HCT116 (cell line): ENCODE measurements around the gene LRRC32. TPM values are rescaled to one million over a fixed set of nuclear protein-coding genes. Genes with fewer than 3 reads are reported as not detected.

Experiments used
- ATAC-seq: fragments of 200-7000 bp; cut with Tn5 transposase; 2 replicates; pipeline ENCODE4 v1.9.1; 2020; ENCODE audit warnings: mild to moderate bottlenecking, moderate library complexity
- BruUV-seq: library from RNA; stranded (reverse); fragments of 400-500 nt; replicated peaks from 2 replicates; lab custom pipeline; 2021; lab: Mats Ljungman, UMichigan
- CTCF ChIA-PET: fragments of 300-600 bp; sonication (Branson Sonifier 250); formaldehyde crosslinking; loops from one replicate; lab custom pipeline; 2021; ENCODE audit warnings: antibody characterized with exemption; lab: Charles Lee
- POLR2A ChIA-PET: fragments of 300-600, 350-600 bp; sonication (Branson Sonifier 250); formaldehyde crosslinking; loops from one replicate; lab custom pipeline; 2021; ENCODE audit warnings: antibody characterized with exemption; lab: Charles Lee
- RAD21 ChIA-PET, 2 experiments: fragments of 300-600 bp; sonication (Branson Sonifier 250); formaldehyde crosslinking; loops; one replicate each; lab custom pipeline; 2023; ENCODE audit warnings: low total read pairs in 2 of 2; ENCODE audit not compliant: uncharacterized antibody in 2 of 2, unreplicated experiment in 2 of 2, low non-redundant PET in 1 of 2; lab: Charles Lee
- DNase-seq: peaks from one replicate; pipeline ENCODE4 v3.0.0-alpha.2; 2010; ENCODE audit warnings: low read depth, low spot score
- H2AFZ ChIP-seq: fragments of 200-600 bp; shearing (Covaris generic), sonication (generic); 2 replicates; pipeline ENCODE4 v1.6.1; 2017; ENCODE audit warnings: low read depth, mixed run types, mixed read lengths, antibody characterized with exemption, low read length; ENCODE audit not compliant: poor library complexity, severe bottlenecking
- H3K27ac ChIP-seq: 2 replicates; pipeline ENCODE4 v1.5.1; 2012; ENCODE audit warnings: low read depth, low read length
- H3K27me3 ChIP-seq: fragments of 200-600 bp; sonication (generic); 2 replicates; pipeline ENCODE4 v1.6.1; 2016; ENCODE audit warnings: mixed run types, low read length, mixed read lengths; ENCODE audit not compliant: insufficient read depth
- H3K36me3 ChIP-seq, 2 experiments: fragments of 200-500 bp in 1 of 2; fragments of 200-600 bp in 1 of 2; sonication (Bioruptor generic) in 1 of 2; sonication (generic) in 1 of 2; 2 replicates each; pipeline versions ENCODE4 v1.5.1 to v1.6.1; 2014 to 2016; ENCODE audit warnings: low read length in 2 of 2, inconsistent platforms in 1 of 2, mixed read lengths in 1 of 2, mixed run types in 1 of 2; ENCODE audit not compliant: insufficient read depth in 2 of 2, control insufficient read depth in 1 of 2
- H3K4me1 ChIP-seq, 2 experiments: fragments of 200-600 bp in 1 of 2; sonication (generic) in 1 of 2; 2 replicates each; pipeline versions ENCODE4 v1.5.1 to v1.6.1; 2012 to 2017; ENCODE audit warnings: low read length in 2 of 2, inconsistent platforms in 1 of 2, mild to moderate bottlenecking in 1 of 2, mixed read lengths in 1 of 2, mixed run types in 1 of 2, moderate library complexity in 1 of 2; ENCODE audit not compliant: insufficient read depth in 2 of 2, control insufficient read depth in 1 of 2
- H3K4me2 ChIP-seq: fragments of 200-600 bp; sonication (generic); 2 replicates; pipeline ENCODE4 v1.6.1; 2017; ENCODE audit warnings: mixed run types, low read length, mixed read lengths
- H3K4me3 ChIP-seq, 2 experiments: fragments of 200-600 bp in 1 of 2; sonication (generic) in 1 of 2; replicated peaks in 1 of 2; 2 replicates each; pipeline ENCODE4 v1.5.1; 2011 to 2016; ENCODE audit warnings: low read length in 2 of 2, control low read depth in 1 of 2, low read depth in 1 of 2, mild to moderate bottlenecking in 1 of 2, mixed read lengths in 1 of 2, mixed run types in 1 of 2
- H3K79me2 ChIP-seq: fragments of 200-600 bp; sonication (generic); 2 replicates; pipeline ENCODE4 v1.6.1; 2017; ENCODE audit warnings: mild to moderate bottlenecking, mixed run types, low read length, moderate library complexity, mixed read lengths; ENCODE audit not compliant: insufficient read depth
- H3K9ac ChIP-seq: fragments of 200-600 bp; sonication (generic); 2 replicates; pipeline ENCODE4 v1.6.1; 2016; ENCODE audit warnings: low read length, mixed read lengths
- H3K9me2 ChIP-seq: fragments of 200-600 bp; sonication (generic), shearing (Covaris generic); 2 replicates; pipeline ENCODE4 v1.6.1; 2017; ENCODE audit warnings: mixed run types, mild to moderate bottlenecking, moderate library complexity; ENCODE audit not compliant: insufficient read depth
- H3K9me3 ChIP-seq, 2 experiments: fragments of 200-500 bp in 1 of 2; fragments of 200-600 bp in 1 of 2; sonication (Bioruptor generic) in 1 of 2; sonication (generic) in 1 of 2; 2 replicates each; pipeline ENCODE4 v1.6.1; 2014 to 2017; ENCODE audit warnings: low read length in 2 of 2, mixed read lengths in 2 of 2, inconsistent platforms in 1 of 2, low read depth in 1 of 2, mild to moderate bottlenecking in 1 of 2, mixed run types in 1 of 2, moderate library complexity in 1 of 2; ENCODE audit not compliant: control insufficient read depth in 1 of 2, insufficient read depth in 1 of 2
- H4K20me1 ChIP-seq: fragments of 200-600 bp; sonication (generic), shearing (Covaris generic); 2 replicates; pipeline ENCODE4 v1.6.1; 2017; ENCODE audit warnings: mixed run types, mild to moderate bottlenecking, moderate library complexity; ENCODE audit not compliant: insufficient read depth
- CBX3 ChIP-seq: IDR thresholded peaks from 2 replicates; pipeline ENCODE4 v1.6.1; 2012; ENCODE audit warnings: low read depth
- CTCF ChIP-seq, 3 experiments: fragments of 200-600 bp in 1 of 3; sonication (generic) in 1 of 3; IDR thresholded peaks in 2 of 3; conservative IDR thresholded peaks in 1 of 3; 2 replicates each; pipeline ENCODE4 v1.5.1; 2012 to 2017; ENCODE audit warnings: low read depth in 2 of 3, low read length in 2 of 3, antibody characterized with exemption in 1 of 3, borderline replicate concordance in 1 of 3, control low read depth in 1 of 3, mild to moderate bottlenecking in 1 of 3, mixed read lengths in 1 of 3, mixed run types in 1 of 3, moderate library complexity in 1 of 3; ENCODE audit not compliant: insufficient read depth in 1 of 3
- EZH2phosphoT487 ChIP-seq: fragments of 200-600 bp; IDR thresholded peaks from 2 replicates; pipeline ENCODE4 v1.6.1; 2018; ENCODE audit warnings: antibody characterized with exemption, borderline replicate concordance
- FOSL1 ChIP-seq: IDR thresholded peaks from 2 replicates; pipeline ENCODE4 v1.6.1; 2012; ENCODE audit warnings: low read depth
- JUND ChIP-seq: IDR thresholded peaks from 2 replicates; pipeline ENCODE4 v1.6.1; 2012
- MAX ChIP-seq: IDR thresholded peaks from 2 replicates; pipeline ENCODE4 v1.6.1; 2012
- POLR2AphosphoS5 ChIP-seq: IDR thresholded peaks from 2 replicates; pipeline ENCODE4 v1.6.1; 2011; ENCODE audit warnings: mild to moderate bottlenecking, low read depth, low read length, moderate library complexity
- SIN3A ChIP-seq: IDR thresholded peaks from 2 replicates; pipeline ENCODE4 v1.6.1; 2012; ENCODE audit warnings: low read depth
- SP1 ChIP-seq: IDR thresholded peaks from 2 replicates; pipeline ENCODE4 v1.6.1; 2012; ENCODE audit warnings: low read depth
- SRF ChIP-seq: IDR thresholded peaks from 2 replicates; pipeline ENCODE4 v1.6.1; 2012; ENCODE audit warnings: low read depth
- YY1 ChIP-seq: IDR thresholded peaks from 2 replicates; pipeline ENCODE4 v1.6.1; 2011; ENCODE audit warnings: low read length, low read depth, moderate library complexity, mild to moderate bottlenecking; ENCODE audit not compliant: insufficient replicate concordance; ENCODE audit errors: extremely low read depth
- intact Hi-C: fragments of 100-400 bp; cut with micrococcal nuclease; formaldehyde crosslinking; loops from 2 replicates; pipeline ENCODE4 v1.10.0; 2022
- total RNA-seq: library from RNA; stranded (reverse); gene quantifications from one replicate; pipeline ENCODE4 v1.2.1, GENCODE V29; 2021; ENCODE audit not compliant: unreplicated experiment
- TF ChIP-seq, protein P1 (sequence below): IDR thresholded peaks from 2 replicates; pipeline ENCODE4 v1.6.1; 2012
- TF ChIP-seq, protein P2 (sequence below): IDR thresholded peaks from 2 replicates; pipeline ENCODE4 v1.6.1; 2012; ENCODE audit warnings: low read depth

LRRC32 gene
- total RNA-seq, 1 experiment from 2014 or later, result 0.54 TPM

DNA sequence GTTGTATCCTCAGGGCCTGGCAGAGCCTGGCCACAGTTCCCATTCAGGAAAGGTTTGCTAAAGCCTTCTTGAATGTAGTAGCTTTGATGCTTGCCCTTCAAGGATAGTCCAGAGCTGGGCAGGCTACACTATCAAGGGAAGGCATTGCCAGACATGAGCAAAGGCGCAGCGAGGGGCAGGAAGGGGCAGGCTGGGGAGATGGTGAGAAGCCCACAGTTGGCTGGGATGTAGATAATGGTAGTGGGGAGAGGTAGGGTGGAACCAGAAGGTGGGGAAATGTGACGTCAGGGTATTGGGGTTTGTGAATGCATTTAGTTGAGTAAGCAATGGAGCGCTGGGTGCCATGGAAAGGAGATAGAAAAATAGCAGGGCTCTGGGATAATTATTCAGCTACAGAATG is 28.6 kb downstream of the LRRC32 start:
- no peaks in the 10 kb centered on the region for H3K9me3 ChIP-seq
- H3K4me1 ChIP-seq, result no peaks in the 10 kb centered on the region
- ChIA-PET POLR2A (no interaction called here), RAD21 (no interaction called here), CTCF (no interaction called here)
- H3K27ac ChIP-seq, result no peak overlapping the region
- no peak overlapping the region for H3K9ac ChIP-seq
- intact Hi-C loops, result no loop called here
- TF ChIP-seq SP1, result no peak
- no peak for TF ChIP-seq JUND
- no peak for TF ChIP-seq CTCF (IDR thresholded peaks at IDR 0.05 in 2 of 3, conservative IDR thresholded peaks at IDR 0.05 in 1 of 3; ENCODE audit: borderline replicate concordance in 1 of 3, insufficient read depth in 1 of 3, low read depth in 2 of 3, low read length in 2 of 3)
- no peak for TF ChIP-seq POLR2AphosphoS5
- TF ChIP-seq YY1, result no peak
- TF ChIP-seq, protein P1, sequence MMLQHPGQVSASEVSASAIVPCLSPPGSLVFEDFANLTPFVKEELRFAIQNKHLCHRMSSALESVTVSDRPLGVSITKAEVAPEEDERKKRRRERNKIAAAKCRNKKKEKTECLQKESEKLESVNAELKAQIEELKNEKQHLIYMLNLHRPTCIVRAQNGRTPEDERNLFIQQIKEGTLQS, result no peak
- no peak for TF ChIP-seq EZH2phosphoT487
- TF ChIP-seq MAX, result no peak
- TF ChIP-seq SRF, result no peak
- TF ChIP-seq, protein P2, sequence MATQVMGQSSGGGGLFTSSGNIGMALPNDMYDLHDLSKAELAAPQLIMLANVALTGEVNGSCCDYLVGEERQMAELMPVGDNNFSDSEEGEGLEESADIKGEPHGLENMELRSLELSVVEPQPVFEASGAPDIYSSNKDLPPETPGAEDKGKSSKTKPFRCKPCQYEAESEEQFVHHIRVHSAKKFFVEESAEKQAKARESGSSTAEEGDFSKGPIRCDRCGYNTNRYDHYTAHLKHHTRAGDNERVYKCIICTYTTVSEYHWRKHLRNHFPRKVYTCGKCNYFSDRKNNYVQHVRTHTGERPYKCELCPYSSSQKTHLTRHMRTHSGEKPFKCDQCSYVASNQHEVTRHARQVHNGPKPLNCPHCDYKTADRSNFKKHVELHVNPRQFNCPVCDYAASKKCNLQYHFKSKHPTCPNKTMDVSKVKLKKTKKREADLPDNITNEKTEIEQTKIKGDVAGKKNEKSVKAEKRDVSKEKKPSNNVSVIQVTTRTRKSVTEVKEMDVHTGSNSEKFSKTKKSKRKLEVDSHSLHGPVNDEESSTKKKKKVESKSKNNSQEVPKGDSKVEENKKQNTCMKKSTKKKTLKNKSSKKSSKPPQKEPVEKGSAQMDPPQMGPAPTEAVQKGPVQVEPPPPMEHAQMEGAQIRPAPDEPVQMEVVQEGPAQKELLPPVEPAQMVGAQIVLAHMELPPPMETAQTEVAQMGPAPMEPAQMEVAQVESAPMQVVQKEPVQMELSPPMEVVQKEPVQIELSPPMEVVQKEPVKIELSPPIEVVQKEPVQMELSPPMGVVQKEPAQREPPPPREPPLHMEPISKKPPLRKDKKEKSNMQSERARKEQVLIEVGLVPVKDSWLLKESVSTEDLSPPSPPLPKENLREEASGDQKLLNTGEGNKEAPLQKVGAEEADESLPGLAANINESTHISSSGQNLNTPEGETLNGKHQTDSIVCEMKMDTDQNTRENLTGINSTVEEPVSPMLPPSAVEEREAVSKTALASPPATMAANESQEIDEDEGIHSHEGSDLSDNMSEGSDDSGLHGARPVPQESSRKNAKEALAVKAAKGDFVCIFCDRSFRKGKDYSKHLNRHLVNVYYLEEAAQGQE, result no peak
- no peak for TF ChIP-seq SIN3A
- TF ChIP-seq FOSL1, result no peak
- TF ChIP-seq CBX3, result no peak
- DNase-seq (no peak), ATAC-seq (no peak)
- no peak overlapping the region for H3K4me2 ChIP-seq
- H3K79me2 ChIP-seq, result no peaks in the 10 kb centered on the region
- H4K20me1 ChIP-seq, result no peaks in the 10 kb centered on the region
- no peaks in the 10 kb centered on the region for H3K9me2 ChIP-seq
- no TSS peak for BruUV-seq
- no peak overlapping the region for H2AFZ ChIP-seq
- no peaks in the 10 kb centered on the region for H3K36me3 ChIP-seq
- H3K27me3 ChIP-seq, result no peaks in the 10 kb centered on the region
- H3K4me3 ChIP-seq, result no peak overlapping the region
